Prostate gland (tissue), 2 donors: ENCODE measurements around the gene OSBPL6.

Experiments
- CTCF ChIP-seq, 4 experiments: fragments of 200-600 bp in 2 of 4; fragments of 450-650 bp in 2 of 4; sonication (generic) in 2 of 4; IDR thresholded peaks; 1 replicate in 3 of 4; 2 replicates in 1 of 4; pipeline ENCODE4 v1.5.1; 2016 to 2019; ENCODE audit warnings: antibody characterized with exemption in 4 of 4, mild to moderate bottlenecking in 2 of 4, moderate library complexity in 2 of 4
- POLR2A ChIP-seq: fragments of 450-650 bp; IDR thresholded peaks from one replicate; pipeline ENCODE4 v1.6.1; 2016; ENCODE audit warnings: antibody characterized with exemption, mild to moderate bottlenecking
- POLR2AphosphoS5 ChIP-seq: sonication (generic); formaldehyde crosslinking; IDR thresholded peaks from one replicate; pipeline ENCODE4 v1.6.1; 2017; ENCODE audit warnings: antibody characterized with exemption

- TF ChIP-seq CTCF (IDR thresholded peaks at IDR 0.05) (no peak), POLR2AphosphoS5 (no peak), POLR2A (no peak)
Measured at GRCh38 chr2:178295906-178296305, 101.6 kb downstream of the OSBPL6 start.
